Astrocyte (in vitro differentiated cells and primary cell): ENCODE data around the gene OR8D1.

ENCODE experiments used
- CTCF ChIP-seq: IDR thresholded peaks from 2 replicates; pipeline ENCODE4 v1.5.1; 2011; ENCODE audit warnings: low read depth, mild to moderate bottlenecking, inconsistent platforms, low read length, moderate library complexity; ENCODE audit not compliant: insufficient read depth
- EZH2 ChIP-seq: IDR thresholded peaks from 2 replicates; pipeline ENCODE4 v1.6.1; 2012; ENCODE audit warnings: mild to moderate bottlenecking, low read length, inconsistent platforms; ENCODE audit not compliant: insufficient read depth

DNA sequence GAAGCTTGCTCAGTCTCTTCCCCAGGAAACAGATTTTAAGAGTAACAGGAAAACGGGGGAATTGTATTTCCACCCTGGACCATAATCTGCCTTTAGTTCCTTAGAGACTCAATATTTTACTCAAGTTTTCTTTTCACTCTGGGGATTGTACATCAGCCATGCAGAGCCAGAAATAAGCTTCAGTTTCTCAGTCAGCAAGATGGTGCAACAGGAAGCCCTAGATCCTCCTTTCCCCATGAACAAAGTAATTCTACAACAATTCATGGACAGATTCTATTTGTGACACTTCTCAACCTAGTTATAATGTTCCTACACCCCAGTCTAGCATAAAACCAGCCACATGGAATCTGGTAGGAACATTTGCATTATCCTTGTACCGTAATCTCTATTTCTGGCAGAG is 45.8 kb upstream of the OR8D1 start:
- no peak for TF ChIP-seq EZH2
- no peak for TF ChIP-seq CTCF
